Caco-2 (cell line): ENCODE measurements around the gene RNF111. TPM values are rescaled to one million over a fixed set of nuclear protein-coding genes. Genes with fewer than 3 reads are reported as not detected.

Source experiments
- BruUV-seq: library from RNA; stranded (reverse); fragments of 400-500 nt; replicated peaks from 2 replicates; lab custom pipeline; 2021; lab: Mats Ljungman, UMichigan
- CTCF ChIA-PET: fragments of 300-600 bp; sonication (Branson Sonifier 250); formaldehyde crosslinking; loops from one replicate; lab custom pipeline; 2022; ENCODE audit warnings: antibody characterized with exemption; lab: Charles Lee
- POLR2A ChIA-PET: fragments of 300-600 bp; sonication (Branson Sonifier 250); formaldehyde crosslinking; loops from one replicate; lab custom pipeline; 2022; ENCODE audit warnings: antibody characterized with exemption; lab: Charles Lee
- DNase-seq, 2 experiments: peaks; one replicate each; pipeline versions ENCODE4 v3.0.0 to v3.0.0-alpha.2; 2020 to 2022
- H3K27me3 ChIP-seq: replicated peaks from 2 replicates; pipeline ENCODE4 v1.6.0; 2011; ENCODE audit warnings: low read length; ENCODE audit not compliant: control insufficient read depth, insufficient read depth
- H3K36me3 ChIP-seq: 2 replicates; pipeline ENCODE4 v1.5.1; 2011; ENCODE audit warnings: low read length; ENCODE audit not compliant: control insufficient read depth, insufficient read depth
- H3K4me1 ChIP-seq: fragments of 250-450 bp; sonication (Bioruptor Pico); 2 replicates; pipeline ENCODE4 v1.5.1; 2020; ENCODE audit warnings: mild to moderate bottlenecking
- H3K4me3 ChIP-seq: 2 replicates; pipeline ENCODE4 v1.5.1; 2011; ENCODE audit warnings: low read depth, mild to moderate bottlenecking, control low read depth, low read length
- H3K9me3 ChIP-seq: fragments of 250-450 bp; sonication (Bioruptor Pico); 2 replicates; pipeline ENCODE4 v1.5.1; 2020; ENCODE audit warnings: mild to moderate bottlenecking, moderate library complexity
- H3K27ac Mint-ChIP-seq: one replicate; pipeline ENCODE4 v1.8.0; 2022; ENCODE audit warnings: mixed read lengths; ENCODE audit not compliant: unreplicated experiment
- H3K27me3 Mint-ChIP-seq: one replicate; pipeline ENCODE4 v1.8.0; 2022; ENCODE audit warnings: mixed read lengths; ENCODE audit not compliant: insufficient read depth, unreplicated experiment
- H3K36me3 Mint-ChIP-seq: one replicate; pipeline ENCODE4 v1.8.0; 2022; ENCODE audit warnings: mild to moderate bottlenecking, mixed read lengths; ENCODE audit not compliant: insufficient read depth, unreplicated experiment
- H3K4me1 Mint-ChIP-seq: one replicate; pipeline ENCODE4 v1.8.0; 2022; ENCODE audit warnings: low read depth, mixed read lengths; ENCODE audit not compliant: unreplicated experiment
- H3K4me3 Mint-ChIP-seq: one replicate; pipeline ENCODE4 v1.8.0; 2022; ENCODE audit warnings: mild to moderate bottlenecking, moderate library complexity, mixed read lengths; ENCODE audit not compliant: unreplicated experiment
- H3K9me3 Mint-ChIP-seq: one replicate; pipeline ENCODE4 v1.8.0; 2022; ENCODE audit warnings: mixed read lengths; ENCODE audit not compliant: unreplicated experiment
- intact Hi-C: fragments of 100-400 bp; cut with micrococcal nuclease; formaldehyde crosslinking; loops from one replicate; pipeline ENCODE4 v1.10.0; 2022; ENCODE audit not compliant: unreplicated experiment
- total RNA-seq: library from RNA; stranded (reverse); gene quantifications from 2 replicates; pipeline ENCODE4 v1.2.3, GENCODE V29; 2022
- TF ChIP-seq, protein P1 (sequence below), 2 experiments: fragments of 200-600 bp in 1 of 2; IDR thresholded peaks; 1 replicate in 1 of 2; 2 replicates in 1 of 2; pipeline versions ENCODE4 v1.5.1 to v1.8.0; 2011 to 2022; ENCODE audit warnings: antibody characterized with exemption in 1 of 2, control low read depth in 1 of 2, inconsistent platforms in 1 of 2, low read depth in 1 of 2, low read length in 1 of 2, mild to moderate bottlenecking in 1 of 2, moderate library complexity in 1 of 2; ENCODE audit not compliant: insufficient read depth in 1 of 2, severe bottlenecking in 1 of 2, unreplicated experiment in 1 of 2

RNF111 gene
- total RNA-seq, 1 experiment from 2014 or later = 26.1 TPM

DNA sequence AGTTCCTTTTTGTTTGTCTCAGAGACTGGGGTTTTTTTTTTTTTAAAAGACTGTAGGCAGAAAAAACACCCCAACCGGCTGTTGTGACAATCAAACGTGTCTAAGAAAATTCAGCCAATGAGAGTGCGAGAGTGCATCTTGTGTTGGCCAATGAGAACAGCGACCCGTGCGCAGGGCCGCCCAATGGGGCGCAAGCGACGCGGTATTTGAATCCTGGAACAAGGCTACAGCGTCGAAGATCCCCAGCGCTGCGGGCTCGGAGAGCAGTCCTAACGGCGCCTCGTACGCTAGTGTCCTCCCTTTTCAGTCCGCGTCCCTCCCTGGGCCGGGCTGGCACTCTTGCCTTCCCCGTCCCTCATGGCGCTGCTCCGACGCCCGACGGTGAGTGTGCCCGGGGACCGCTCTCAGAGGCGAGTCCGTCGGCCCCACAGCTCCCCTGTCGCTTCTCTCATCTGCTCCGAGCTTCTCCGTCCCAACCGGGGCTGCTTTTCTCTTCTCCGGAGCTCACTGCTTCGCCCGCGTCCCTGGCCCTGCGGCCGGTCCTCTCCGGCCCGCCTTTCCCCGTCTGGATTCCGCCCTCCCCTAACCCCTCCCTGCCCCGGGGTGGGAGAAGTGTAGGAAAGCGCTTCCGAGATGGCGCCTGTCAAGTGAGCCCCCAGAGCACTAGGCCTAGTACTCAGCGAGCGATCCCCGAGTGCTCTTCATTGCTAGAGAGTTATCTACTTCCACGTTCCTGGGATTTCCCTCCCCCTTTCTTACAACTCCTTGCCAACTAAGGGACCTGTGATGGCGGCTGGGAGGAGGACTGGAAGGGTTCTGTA is 117.7 kb downstream of the RNF111 start, which contains the start of gene CCNB2:
CCNB2 (plus strand) TSS at position 235 of the 821 bp plus-strand sequence; CDS start at position 358, 123 bp downstream.
- Mint-ChIP-seq H3K27ac (peak within 1 kb of the TSS; percentile 100), H3K4me1 (peaks cover 6% of the 10 kb centered on the region), H3K9me3 (no peaks in the 10 kb centered on the region), H3K36me3 (peaks cover 45% of the 10 kb centered on the region), H3K4me3 (peak within 1 kb of the TSS; percentile 99), H3K27me3 (no peaks in the 10 kb centered on the region)
- no TSS peak for BruUV-seq
- Histone ChIP-seq H3K36me3 (peaks cover 3% of the 10 kb centered on the region; the same call in 1 of the 2 replicates), H3K9me3 (no peaks in the 10 kb centered on the region), H3K4me1 (no peaks in the 10 kb centered on the region), H3K27me3 (no peaks in the 10 kb centered on the region), H3K4me3 (peak within 1 kb of the TSS; percentile 94)
- ChIA-PET POLR2A (interaction anchor here (0.6 kb wide), 1 partner anchor 449 kb away, joined by 7 read pairs; no protein-coding TSS in a partner anchor), CTCF (interaction anchor here (1.0 to 1.3 kb wide), 2 partner anchors 33 to 424 kb away, joined by 4 read pairs; no protein-coding TSS in a partner anchor)
- TF ChIP-seq, protein P1, sequence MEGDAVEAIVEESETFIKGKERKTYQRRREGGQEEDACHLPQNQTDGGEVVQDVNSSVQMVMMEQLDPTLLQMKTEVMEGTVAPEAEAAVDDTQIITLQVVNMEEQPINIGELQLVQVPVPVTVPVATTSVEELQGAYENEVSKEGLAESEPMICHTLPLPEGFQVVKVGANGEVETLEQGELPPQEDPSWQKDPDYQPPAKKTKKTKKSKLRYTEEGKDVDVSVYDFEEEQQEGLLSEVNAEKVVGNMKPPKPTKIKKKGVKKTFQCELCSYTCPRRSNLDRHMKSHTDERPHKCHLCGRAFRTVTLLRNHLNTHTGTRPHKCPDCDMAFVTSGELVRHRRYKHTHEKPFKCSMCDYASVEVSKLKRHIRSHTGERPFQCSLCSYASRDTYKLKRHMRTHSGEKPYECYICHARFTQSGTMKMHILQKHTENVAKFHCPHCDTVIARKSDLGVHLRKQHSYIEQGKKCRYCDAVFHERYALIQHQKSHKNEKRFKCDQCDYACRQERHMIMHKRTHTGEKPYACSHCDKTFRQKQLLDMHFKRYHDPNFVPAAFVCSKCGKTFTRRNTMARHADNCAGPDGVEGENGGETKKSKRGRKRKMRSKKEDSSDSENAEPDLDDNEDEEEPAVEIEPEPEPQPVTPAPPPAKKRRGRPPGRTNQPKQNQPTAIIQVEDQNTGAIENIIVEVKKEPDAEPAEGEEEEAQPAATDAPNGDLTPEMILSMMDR (IDR thresholded peaks at IDR 0.05; ENCODE audit: insufficient read depth in 1 of 2, low read depth in 1 of 2, low read length in 1 of 2, severe bottlenecking in 1 of 2, unreplicated experiment in 1 of 2) = no peak
- intact Hi-C loops = loop anchor here (2.0 kb wide), 1 partner anchor 124 kb away; no protein-coding TSS in a partner anchor
- DNase-seq = peak; percentile 89 to 91

DNA sequence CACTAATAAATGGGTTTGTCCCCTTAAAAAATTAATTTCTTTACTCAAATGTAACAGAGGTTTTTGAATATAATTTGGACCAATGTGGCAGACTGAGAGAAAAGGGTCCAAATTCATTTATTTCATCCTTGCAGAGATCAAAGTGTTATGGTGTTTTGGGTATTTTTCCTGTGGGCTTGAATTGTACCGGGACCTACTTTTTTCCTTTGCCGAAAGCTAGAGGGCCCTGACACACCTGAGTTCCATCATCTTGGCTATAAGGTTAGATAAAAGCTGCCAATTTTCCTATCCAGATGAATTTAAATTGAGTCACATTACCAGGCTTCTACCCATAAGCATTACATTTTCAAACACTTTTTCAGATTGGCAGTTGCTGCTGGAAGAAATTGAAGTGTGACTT is 118.4 kb downstream of the RNF111 start:
- DNase-seq = no peak
- Histone ChIP-seq H3K4me3 (peak overlapping the region; percentile 94), H3K4me1 (no peaks in the 10 kb centered on the region), H3K9me3 (no peaks in the 10 kb centered on the region), H3K36me3 (peaks cover 3% of the 10 kb centered on the region; the same call in 1 of the 2 replicates), H3K27me3 (no peaks in the 10 kb centered on the region)
- H3K4me1 Mint-ChIP-seq = peaks cover 6% of the 10 kb centered on the region
- BruUV-seq = TSS peak; percentile 61
- no peaks in the 10 kb centered on the region for H3K9me3 Mint-ChIP-seq
- intact Hi-C loops = loop anchor here (2.0 kb wide), 1 partner anchor 125 kb away; no protein-coding TSS in a partner anchor
- ChIA-PET POLR2A (interaction anchor here (0.6 to 0.7 kb wide), 2 partner anchors 118 to 448 kb away, joined by 4 to 7 read pairs; partner anchors contain the start of gene RNF111), CTCF (interaction anchor here (0.9 to 1.3 kb wide), 3 partner anchors 32 to 423 kb away, joined by 3 to 4 read pairs (median 4); no protein-coding TSS in a partner anchor)
- peaks cover 48% of the 10 kb centered on the region for H3K36me3 Mint-ChIP-seq
- H3K27me3 Mint-ChIP-seq = no peaks in the 10 kb centered on the region
- peak overlapping the region; percentile 99 for H3K4me3 Mint-ChIP-seq
- TF ChIP-seq, protein P1 (IDR thresholded peaks at IDR 0.05; ENCODE audit: insufficient read depth in 1 of 2, low read depth in 1 of 2, low read length in 1 of 2, severe bottlenecking in 1 of 2, unreplicated experiment in 1 of 2) = peak in 1 of 2 experiments; percentile 30
- peak overlapping the region; percentile 100 for H3K27ac Mint-ChIP-seq

DNA sequence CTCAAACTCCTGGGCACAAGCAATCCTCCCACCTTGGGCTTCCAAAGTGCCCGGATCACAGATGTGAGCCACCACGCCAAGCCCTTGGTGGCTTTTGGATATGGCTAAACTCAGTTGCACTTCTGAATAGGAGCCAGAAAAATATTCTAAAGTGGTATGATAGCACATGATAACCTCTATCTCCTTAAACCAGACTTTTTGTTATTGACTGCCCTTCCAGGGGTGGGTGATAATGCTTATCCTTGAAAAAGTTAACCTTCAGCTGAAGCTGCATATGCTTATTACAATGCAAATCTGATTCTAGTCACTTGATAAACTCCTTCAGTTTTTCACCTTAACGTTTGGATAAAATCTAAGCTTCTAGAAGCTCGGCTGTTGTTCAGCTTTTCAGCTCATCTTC is 123.8 kb downstream of the RNF111 start:
- Mint-ChIP-seq H3K4me3 (no peak overlapping the region), H3K4me1 (peaks cover 12% of the 10 kb centered on the region), H3K27ac (no peak overlapping the region), H3K9me3 (no peaks in the 10 kb centered on the region), H3K27me3 (no peaks in the 10 kb centered on the region), H3K36me3 (peaks cover 78% of the 10 kb centered on the region)
- ChIA-PET POLR2A (interaction anchor here (0.5 kb wide), 1 partner anchor 124 kb away, joined by 3 read pairs; no protein-coding TSS in a partner anchor), CTCF (no interaction called here)
- H3K27me3 ChIP-seq = no peaks in the 10 kb centered on the region
- no peaks in the 10 kb centered on the region for H3K9me3 ChIP-seq
- H3K4me3 ChIP-seq = no peak overlapping the region
- peaks cover 4% of the 10 kb centered on the region; the same call in 1 of the 2 replicates for H3K36me3 ChIP-seq
- intact Hi-C loops = no loop called here
- TF ChIP-seq, protein P1 (IDR thresholded peaks at IDR 0.05; ENCODE audit: insufficient read depth in 1 of 2, low read depth in 1 of 2, low read length in 1 of 2, severe bottlenecking in 1 of 2, unreplicated experiment in 1 of 2) = no peak
- no peak for DNase-seq
- BruUV-seq = no TSS peak
- H3K4me1 ChIP-seq = no peaks in the 10 kb centered on the region
